ENCODE results near the gene TMEM144.

DNA sequence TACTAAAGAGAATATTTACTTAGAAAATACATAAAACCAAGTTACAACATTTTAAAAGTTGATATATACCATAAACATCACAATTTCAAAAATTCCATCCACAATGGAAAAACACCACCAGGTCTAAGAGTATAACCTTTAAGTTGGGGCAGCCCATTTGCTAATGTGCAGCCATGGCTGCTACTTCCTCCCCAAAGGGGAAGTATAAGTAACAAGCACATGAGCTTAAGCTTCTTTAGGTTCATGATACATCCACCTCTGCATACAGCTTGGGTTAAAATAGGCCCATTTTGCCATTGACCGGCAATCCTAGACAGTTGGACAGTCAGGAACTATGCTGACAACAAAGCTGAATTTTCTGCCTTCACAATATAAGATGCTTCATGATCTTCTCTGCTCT, 20.9 kb upstream of the TMEM144 start:
- TF ChIP-seq POLR2AphosphoS5 (IDR thresholded peaks at IDR 0.05; ENCODE audit: low read depth, low read length), result no peak
- no peak for TF ChIP-seq POLR2A (IDR thresholded peaks at IDR 0.05; ENCODE audit: low read depth, low read length)
